Mucosa of gallbladder (tissue), 1 donor: ENCODE data around the gene GPR132. TPM values are rescaled to one million over a fixed set of nuclear protein-coding genes. Genes with fewer than 3 reads are reported as not detected.

Source experiments
- DNase-seq: peaks from one replicate; pipeline ENCODE4 v3.0.0-alpha.2; 2020; ENCODE audit warnings: low spot score
- total RNA-seq: library from RNA; stranded (reverse); gene quantifications from one replicate; pipeline ENCODE4 v1.2.1, GENCODE V29; 2021
- donor health status: DM: no; HTN: no; CAD: no.

The GPR132 gene
- total RNA-seq, 1 donor from 2014 or later: 3.7 TPM

DNA sequence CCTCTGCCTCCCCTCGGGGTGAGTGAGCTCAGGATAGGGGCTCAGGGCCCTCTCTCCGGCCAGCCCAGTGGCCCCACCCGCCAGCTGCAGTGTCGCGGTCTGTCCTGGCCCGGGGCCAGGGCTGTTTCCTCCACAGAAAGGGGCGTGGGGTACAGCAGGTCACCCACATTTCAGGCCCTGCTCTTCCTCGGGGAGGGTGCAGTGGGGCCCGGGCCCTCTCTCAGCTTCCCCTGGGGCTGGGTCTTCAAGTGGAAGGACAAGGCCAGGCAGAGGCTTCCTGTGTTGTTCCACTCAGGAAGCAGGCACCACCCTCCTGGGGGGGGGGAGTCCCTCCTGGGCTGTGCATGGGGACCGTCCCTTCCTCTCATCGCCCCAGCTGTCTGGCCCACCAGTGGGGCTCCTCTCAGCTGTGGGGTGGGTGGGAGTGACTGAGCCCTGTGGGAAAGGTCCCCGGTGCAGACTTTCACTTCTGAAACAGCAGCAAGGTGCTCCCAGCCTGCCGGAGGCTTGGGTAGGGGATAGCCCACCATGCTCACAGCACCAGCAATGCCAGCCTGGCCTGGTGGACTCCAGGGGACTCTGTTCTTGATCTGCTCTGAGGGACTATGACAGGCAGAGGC, 3.7 kb downstream of the GPR132 start:
- no peak for DNase-seq

DNA sequence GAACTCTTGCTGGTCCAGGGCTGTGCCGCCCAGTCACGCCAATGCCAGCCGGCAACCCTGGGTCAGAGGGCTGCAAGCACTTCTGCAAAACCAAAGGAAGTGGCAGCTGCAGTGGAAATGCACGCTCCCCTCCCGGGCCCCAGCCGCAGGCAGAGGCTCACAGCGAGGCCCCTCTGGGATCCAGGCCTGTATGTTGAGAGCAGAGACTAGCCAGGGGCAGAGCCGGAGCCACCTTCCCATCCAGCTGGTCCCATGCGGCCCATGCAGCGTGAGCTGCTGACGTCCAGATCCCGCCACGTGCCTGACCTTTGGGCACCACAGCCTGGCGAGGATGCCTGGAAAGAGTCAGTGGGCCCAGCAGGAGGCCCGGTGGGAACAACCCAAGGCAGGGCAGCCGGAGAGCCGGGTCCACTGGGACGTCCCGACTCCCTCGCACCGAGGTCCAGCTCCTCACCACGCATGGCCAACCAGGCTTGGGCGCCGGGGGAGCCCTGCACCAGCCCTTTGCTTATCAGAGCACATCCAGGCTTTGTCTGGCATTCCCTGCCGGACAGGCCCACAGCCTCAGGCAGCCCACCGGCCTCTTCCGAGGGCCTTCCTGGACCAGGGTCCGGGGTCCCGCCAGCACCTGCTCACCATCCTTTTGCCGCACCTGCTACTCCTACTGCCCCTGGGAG, 4.3 kb downstream of the GPR132 start:
- no peak for DNase-seq

- no peak for DNase-seq
Observed at GRCh38 chr14:105059925-105060565, 5.2 kb downstream of the GPR132 start.

DNA sequence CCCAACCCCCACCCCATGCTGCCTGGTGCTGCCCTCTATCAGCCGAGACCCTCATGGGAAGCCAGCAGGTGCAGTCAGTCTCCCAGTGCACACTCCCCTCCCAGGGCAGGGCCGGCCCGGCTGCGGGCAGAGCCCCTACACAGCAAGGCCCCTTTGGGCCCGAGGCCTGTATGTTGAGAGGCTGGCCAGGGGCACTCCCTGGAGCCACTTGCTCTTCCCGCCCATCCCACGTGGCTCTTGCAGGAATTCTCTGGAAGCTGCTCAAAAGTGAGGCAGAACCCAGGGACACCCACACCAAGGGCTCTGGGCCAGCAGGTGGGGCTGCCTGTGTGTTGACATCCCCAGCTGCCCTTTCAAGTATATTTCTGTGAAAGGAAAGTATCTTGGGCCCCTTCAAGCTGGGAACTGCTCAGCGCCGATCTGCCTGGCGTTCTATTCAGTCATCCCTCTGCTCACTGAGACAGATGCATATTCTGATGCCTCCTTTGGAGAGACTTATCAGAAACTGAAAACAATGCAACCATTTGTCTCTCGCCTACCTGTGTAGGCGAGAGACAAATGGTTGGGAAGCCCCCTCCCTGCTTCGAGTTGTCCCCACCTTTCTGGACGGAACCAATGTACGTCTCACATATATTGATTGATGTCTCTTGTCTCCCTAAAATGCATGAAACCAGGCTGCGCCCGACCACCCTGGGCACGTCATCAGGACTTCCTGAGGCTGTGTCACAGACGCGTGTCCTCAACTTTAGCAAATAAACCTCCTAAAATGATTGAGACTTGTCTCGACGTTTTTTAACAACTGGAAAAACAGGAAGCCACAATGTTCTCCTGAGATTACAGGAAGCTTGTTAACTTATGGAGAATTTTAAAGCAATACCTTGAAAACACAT, 6.0 kb downstream of the GPR132 start:
- no peak for DNase-seq

DNA sequence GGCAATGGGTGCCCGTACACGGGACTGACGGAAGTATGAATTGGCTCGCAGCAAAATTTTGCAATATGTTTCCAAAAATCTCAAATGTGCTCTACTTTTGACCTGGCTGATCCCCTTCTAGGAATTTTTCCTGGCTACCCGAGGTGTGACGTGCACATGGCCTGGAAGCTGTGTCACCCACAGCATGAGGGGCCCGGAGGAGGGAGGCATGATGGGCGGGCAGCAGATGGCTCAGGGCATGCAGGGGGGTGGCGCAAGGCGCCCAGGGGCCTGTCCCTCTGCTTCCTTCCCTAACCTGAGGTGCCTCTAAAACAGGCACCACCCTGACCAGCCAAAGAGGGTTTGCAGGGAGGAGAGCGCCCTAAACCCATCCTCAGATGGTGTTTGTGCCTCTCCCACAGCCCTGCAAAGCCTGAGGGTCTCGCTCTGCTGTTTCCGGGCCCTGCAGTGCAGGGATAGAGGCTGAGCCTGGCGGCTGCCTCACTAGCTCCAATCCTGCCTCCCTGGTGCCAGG, 6.7 kb downstream of the GPR132 start:
- DNase-seq: peak; percentile 9

- DNase-seq: no peak
Observed at GRCh38 chr14:105056303-105056831, 8.9 kb downstream of the GPR132 start.

GRCh38 chr14:105055736-105056302, 9.4 kb downstream of the GPR132 start:
- no peak for DNase-seq

DNA sequence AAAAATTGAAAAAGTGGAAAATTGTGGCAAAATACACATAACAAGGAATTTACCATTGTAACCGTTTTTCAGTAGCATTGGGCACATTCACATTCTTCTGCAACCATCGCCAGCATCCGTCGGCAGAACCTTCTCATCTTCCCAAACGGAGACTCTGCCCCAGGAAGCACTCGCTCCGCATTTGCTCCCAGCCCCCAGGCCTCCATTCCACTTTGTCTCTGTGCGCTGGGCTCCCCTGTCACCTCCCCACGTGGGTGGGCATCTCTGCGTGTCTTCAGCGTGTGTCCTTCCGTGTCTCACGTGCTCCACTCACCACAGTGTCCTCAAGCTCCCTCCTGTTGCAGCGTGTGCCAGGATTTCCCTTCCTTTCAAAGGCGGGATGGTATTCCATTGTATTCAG, 9.9 kb downstream of the GPR132 start:
- DNase-seq: no peak

DNA sequence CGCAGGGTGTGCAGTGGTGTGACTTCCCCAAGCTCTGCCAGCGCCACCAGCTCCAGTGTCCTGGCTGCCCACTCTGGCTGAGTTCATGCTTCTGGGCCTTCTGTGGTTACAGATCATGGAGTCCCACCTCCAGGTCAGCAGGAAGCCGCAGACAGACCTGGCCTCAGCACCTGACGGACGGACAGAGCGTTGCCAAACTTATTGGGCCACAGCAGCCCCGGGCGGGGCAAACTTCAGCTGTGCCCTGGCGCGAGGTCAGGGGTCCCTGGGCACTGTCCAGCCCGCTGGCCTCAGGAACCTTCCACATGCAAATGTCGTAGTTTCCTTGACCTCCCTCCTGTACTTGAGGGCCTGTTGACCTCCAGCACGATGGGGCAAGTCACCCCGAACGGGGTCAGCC, 11.2 kb downstream of the GPR132 start:
- no peak for DNase-seq

DNA sequence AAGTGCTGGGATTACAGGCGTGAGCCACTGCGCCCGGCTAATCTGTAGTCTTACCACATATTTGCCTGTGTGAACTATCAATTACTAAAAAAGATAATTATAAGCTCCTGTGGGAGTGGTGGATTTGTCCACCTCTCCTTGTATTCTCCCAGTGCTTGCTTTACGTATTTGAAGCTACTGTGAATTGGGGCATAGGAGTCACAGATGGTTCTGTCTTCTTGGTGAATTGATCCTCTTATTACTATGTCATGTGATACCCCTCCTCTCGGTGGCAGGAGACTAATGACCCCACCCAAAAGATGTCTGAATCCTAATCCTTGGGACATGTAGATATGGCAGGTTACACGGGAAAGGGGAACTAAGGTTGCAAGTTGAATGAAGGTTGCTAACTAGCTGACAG, 11.8 kb downstream of the GPR132 start:
- DNase-seq: no peak

- DNase-seq: no peak
Observed at GRCh38 chr14:105052110-105052458, 13.1 kb downstream of the GPR132 start.

DNA sequence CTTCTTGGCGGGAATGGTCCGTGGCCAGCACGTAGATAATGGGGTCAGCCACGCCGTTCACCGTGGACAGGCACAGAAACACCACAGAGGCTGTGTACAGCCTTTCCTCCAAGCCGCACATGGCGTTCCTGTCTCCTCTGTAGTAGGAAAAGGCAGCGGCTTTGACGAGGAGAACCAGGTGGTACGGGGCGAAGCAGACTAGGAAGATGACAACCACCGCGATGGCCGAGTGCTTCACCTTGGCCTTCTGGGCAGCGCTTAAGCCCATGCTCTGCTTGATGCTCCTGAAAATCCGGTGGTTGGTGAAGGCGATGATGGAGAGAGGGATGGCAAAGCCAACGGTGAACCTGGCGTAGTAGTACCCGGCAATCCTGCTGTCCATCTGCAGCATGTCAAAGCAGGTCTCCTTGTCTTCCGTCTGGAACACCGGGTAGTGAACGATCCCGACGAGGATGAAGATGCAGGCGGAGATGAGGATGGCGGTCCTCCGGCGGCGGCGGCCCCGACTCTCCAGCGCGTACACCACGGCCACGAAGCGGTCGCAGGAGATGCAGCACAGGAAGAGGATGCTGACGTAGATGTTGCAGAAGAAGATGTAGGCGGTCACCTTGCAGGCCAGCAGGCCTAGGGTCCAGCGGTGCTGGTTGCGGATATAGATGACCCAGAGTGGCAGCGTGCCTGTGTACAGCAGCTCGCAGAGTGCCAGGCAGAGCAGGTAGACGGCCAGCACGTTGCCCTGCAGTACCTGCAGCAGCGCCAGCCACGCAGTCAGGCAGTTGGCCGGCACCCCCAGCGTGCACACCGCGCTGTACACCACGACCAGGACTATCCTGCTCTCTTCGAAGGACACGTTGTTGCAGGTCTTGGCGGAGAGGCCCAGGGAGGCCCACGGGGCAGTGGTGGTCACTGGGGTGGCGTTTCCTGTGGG, 13.8 kb downstream of the GPR132 start:
- DNase-seq: no peak

- DNase-seq: peak; percentile 89
Observed at GRCh38 chr14:105050551-105050897, 14.7 kb downstream of the GPR132 start.

DNA sequence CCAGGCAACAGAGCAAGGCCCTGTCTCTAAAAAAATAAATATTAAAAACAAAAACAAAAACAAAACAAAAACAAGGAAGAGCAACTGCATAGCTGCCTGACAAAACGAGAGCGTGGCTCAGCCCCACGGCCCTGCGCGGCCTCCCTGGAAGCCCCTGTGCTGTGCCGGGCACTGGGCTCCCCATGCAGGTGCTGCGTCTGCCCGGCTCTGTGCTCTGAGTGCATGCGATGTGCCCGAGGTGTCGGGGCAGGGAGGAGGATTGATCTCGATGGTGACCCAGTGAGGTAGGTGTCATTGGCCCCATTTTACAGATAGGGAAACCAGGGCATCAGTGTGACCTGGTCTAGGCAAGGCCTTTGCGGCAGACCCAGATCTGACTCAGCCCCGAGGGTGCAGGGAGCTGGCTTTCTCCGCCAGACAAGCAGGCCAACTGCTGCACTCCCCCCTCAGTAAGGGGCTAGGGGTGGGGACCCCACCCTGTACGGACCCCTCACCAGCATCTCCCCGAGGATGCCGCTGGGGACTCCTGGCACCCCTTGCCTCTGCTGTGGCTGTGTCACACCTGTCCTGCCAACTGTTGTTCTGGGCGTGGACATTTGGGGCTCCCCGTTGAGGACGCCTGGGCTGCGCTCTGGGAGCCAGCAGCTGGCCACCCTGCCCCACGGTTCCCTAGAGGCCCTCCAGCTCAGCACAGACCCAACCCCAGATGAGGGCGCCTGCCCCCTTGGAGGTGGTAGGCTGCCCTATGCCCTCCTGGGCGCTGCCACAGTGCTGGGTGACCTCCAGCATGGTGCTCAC, 15.3 kb downstream of the GPR132 start:
- no peak for DNase-seq

DNA sequence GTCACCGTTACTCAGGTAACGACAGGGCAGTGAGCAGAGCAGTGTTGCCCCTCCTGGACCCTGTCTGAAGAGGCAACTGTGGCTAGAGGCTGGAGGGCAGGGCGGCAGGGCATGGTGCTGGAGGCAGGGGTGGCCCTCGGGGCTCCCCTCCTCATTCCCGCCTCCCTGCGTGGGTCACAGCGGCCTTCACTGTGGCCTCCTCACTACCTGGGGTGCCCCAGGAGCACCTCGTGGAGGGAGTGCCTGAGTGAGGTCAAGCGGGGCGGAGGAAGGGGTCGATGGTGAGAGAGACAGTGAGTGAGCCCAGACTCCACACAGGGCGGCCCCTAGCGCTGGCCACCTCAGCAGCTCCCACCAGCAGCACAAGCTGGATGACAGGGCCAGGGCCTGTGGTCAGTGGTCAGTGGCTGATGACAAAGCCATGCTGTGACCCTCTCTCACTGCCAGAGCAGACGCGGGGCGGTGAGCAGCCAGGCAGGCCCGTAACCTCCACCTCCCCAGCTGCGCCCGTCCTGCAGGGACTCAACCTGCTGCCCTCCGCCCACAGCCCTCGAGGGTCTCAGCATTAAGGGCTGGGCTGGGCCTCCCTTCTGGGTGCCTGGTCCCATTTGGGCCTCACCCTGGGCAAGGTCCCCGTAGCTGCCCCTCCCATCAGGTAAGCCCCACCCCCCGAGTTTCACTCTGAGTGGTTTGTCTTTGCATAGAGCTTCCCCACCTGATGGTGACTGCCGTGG, 17.8 kb downstream of the GPR132 start:
- no peak for DNase-seq

- no peak for DNase-seq
Observed at GRCh38 chr14:105046891-105047282, 18.3 kb downstream of the GPR132 start.

DNA sequence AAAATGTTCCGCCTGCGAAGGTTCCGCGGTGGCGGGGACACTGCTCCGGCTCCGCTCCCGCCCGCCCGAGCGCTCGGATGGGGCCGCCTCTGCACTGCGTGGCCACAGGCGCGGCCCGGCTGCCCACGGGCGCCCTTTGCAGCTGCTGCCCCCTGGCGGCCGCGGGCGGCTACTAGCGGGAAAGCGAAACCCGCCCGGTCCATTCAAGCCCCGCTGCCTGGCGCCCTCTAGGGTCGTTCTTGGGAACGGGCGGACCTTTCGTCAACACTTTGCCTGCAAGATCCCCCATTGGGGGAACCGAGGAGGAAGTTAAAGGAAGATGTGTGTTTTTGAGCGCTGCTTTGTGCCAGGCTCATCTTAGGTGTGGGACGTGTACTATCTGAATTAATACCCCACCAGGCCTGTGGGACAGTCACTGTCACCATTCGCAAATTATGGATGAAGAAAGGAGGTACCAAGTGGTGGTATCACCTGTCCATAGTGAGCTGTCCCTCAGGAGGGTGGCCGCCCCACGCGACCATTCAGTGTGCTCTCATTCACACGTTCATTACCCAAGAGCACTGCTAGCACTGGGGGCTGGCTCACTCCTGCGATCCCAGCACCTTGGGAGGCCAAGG, 19.4 kb downstream of the GPR132 start:
- DNase-seq: peak; percentile 89

DNA sequence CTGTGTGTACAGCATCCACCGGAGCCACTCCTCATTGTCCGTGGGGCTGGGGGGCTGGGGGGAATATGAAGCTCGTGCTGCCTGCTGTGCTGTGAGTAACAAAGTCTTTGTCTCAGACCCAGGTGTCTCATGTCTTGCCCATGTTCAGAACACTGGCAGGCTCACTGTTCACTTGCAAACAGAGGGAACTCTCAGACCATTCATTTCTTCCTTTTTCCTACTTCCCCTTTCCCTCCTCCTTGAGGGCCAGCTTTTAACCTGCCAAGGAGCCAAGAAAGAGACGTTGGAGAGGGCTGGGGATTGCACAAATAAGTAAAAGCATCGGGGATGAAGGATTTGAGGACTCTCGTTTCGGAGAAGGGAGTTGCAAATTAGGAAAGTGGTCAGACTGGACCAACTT, 21.6 kb downstream of the GPR132 start:
- no peak for DNase-seq

DNA sequence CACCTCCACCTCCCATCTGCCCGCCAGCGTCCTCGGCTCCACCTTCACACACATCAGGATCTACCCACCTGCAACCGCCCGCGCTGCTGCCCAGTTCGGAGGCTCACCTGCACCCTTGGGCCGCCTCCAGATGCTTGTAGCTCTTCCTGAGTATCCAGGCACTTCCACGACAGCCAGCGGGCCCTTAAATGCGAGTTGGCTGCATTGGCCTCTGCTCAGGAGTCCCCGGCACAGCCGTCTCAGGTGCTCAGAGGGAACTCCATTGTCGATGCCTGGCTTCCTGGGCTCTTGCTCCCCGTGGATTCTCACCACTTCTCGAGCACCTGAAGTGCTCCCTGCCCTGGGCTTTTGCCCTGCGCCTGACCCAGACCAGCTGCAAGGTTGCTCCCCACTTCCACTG, 22.4 kb downstream of the GPR132 start:
- DNase-seq: no peak
